Testis (tissue), 2 donors: ENCODE data around the gene ZC3H7B.

Experiments
- POLR2A ChIP-seq: fragments of 450-650 bp; IDR thresholded peaks from one replicate; pipeline ENCODE4 v1.6.1; 2017; ENCODE audit warnings: antibody characterized with exemption, mild to moderate bottlenecking, moderate library complexity
- TF ChIP-seq, protein P1 (sequence below), 3 experiments: fragments of 450-650 bp in 2 of 3; fragments of 200-600 bp in 1 of 3; sonication (generic) in 1 of 3; IDR thresholded peaks; one replicate each; pipeline ENCODE4 v1.5.1; 2016 to 2019; ENCODE audit warnings: antibody characterized with exemption in 3 of 3, mild to moderate bottlenecking in 2 of 3, moderate library complexity in 1 of 3

DNA sequence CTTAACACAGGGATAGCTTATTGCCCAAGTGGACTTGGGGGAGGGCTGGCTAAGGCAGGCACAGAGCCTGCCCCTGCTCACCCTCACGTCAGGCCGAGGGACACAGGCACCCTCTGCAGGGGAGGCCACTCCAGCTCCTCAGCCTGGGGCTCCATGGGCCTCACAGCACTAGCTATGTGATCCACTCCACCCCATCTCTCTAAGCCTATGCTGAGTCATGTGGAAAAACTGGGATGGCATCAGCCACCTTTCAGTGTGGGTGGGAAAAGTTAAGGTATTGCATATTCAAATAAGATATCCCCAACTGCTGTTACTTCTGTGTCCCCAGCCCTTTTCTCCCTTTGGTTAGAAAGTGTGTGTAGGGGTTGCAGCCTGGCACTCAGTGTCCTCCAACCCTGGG lies 37.6 kb upstream of the ZC3H7B start:
- TF ChIP-seq, protein P1, sequence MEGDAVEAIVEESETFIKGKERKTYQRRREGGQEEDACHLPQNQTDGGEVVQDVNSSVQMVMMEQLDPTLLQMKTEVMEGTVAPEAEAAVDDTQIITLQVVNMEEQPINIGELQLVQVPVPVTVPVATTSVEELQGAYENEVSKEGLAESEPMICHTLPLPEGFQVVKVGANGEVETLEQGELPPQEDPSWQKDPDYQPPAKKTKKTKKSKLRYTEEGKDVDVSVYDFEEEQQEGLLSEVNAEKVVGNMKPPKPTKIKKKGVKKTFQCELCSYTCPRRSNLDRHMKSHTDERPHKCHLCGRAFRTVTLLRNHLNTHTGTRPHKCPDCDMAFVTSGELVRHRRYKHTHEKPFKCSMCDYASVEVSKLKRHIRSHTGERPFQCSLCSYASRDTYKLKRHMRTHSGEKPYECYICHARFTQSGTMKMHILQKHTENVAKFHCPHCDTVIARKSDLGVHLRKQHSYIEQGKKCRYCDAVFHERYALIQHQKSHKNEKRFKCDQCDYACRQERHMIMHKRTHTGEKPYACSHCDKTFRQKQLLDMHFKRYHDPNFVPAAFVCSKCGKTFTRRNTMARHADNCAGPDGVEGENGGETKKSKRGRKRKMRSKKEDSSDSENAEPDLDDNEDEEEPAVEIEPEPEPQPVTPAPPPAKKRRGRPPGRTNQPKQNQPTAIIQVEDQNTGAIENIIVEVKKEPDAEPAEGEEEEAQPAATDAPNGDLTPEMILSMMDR (IDR thresholded peaks at IDR 0.05): no peak
- TF ChIP-seq POLR2A: no peak
